H9 (cell line): ENCODE results near the gene POLN. TPM values are rescaled to one million over a fixed set of nuclear protein-coding genes. Genes with fewer than 3 reads are reported as not detected.

Experiments
- DNase-seq: peaks from one replicate; pipeline ENCODE4 v3.0.0-alpha.2; 2017
- H2AFZ ChIP-seq: one replicate; pipeline ENCODE4 v1.6.1; 2013; ENCODE audit warnings: mild to moderate bottlenecking, low read length, control low read depth, moderate library complexity
- H2AK5ac ChIP-seq: 2 replicates; pipeline ENCODE4 v1.6.1; 2013; ENCODE audit warnings: low read length, control low read depth, mixed read lengths; ENCODE audit not compliant: insufficient read length
- H2BK120ac ChIP-seq: one replicate; pipeline ENCODE4 v1.6.1; 2013; ENCODE audit warnings: low read depth, mild to moderate bottlenecking, low read length, control low read depth, inconsistent platforms; ENCODE audit not compliant: poor library complexity, severe bottlenecking
- H2BK12ac ChIP-seq: 2 replicates; pipeline ENCODE4 v1.6.1; 2013; ENCODE audit warnings: low read length, control low read depth, mixed read lengths, low read depth; ENCODE audit not compliant: insufficient read length
- H2BK15ac ChIP-seq: 2 replicates; pipeline ENCODE4 v1.6.1; 2013; ENCODE audit warnings: low read depth, low read length, control low read depth
- H2BK20ac ChIP-seq: one replicate; pipeline ENCODE4 v1.6.1; 2013; ENCODE audit warnings: low read depth, mild to moderate bottlenecking, low read length, control low read depth, inconsistent platforms; ENCODE audit not compliant: poor library complexity, severe bottlenecking
- H2BK5ac ChIP-seq: 2 replicates; pipeline ENCODE4 v1.6.1; 2013; ENCODE audit warnings: low read length, control low read depth, mixed read lengths; ENCODE audit not compliant: insufficient read length
- H3K14ac ChIP-seq: 2 replicates; pipeline ENCODE4 v1.6.1; 2013; ENCODE audit warnings: low read length, control low read depth; ENCODE audit not compliant: insufficient read depth
- H3K18ac ChIP-seq: 2 replicates; pipeline ENCODE4 v1.6.1; 2013; ENCODE audit warnings: low read depth, mild to moderate bottlenecking, mixed read lengths, low read length, control low read depth; ENCODE audit not compliant: insufficient read length
- H3K23ac ChIP-seq: 2 replicates; pipeline ENCODE4 v1.6.1; 2013; ENCODE audit warnings: low read length, control low read depth, mixed read lengths, low read depth; ENCODE audit not compliant: insufficient read length
- H3K23me2 ChIP-seq: 2 replicates; pipeline ENCODE4 v1.6.1; 2013; ENCODE audit warnings: low read depth, mild to moderate bottlenecking, mixed read lengths, low read length, control low read depth; ENCODE audit not compliant: insufficient read length, poor library complexity, severe bottlenecking
- H3K27ac ChIP-seq: 2 replicates; pipeline ENCODE4 v1.5.1; 2013; ENCODE audit warnings: low read length, control low read depth, mixed read lengths, low read depth; ENCODE audit not compliant: insufficient read length
- H3K27me3 ChIP-seq: 2 replicates; pipeline ENCODE4 v1.6.1; 2013; ENCODE audit warnings: low read length, control low read depth, inconsistent platforms; ENCODE audit not compliant: insufficient read depth
- H3K4ac ChIP-seq: 2 replicates; pipeline ENCODE4 v1.6.1; 2013; ENCODE audit warnings: low read depth, mild to moderate bottlenecking, control low read depth, inconsistent platforms, low read length, moderate library complexity
- H3K4me1 ChIP-seq: 2 replicates; pipeline ENCODE4 v1.6.1; 2013; ENCODE audit warnings: low read length, control low read depth, inconsistent platforms; ENCODE audit not compliant: insufficient read depth
- H3K4me2 ChIP-seq: 2 replicates; pipeline ENCODE4 v1.6.1; 2013; ENCODE audit warnings: low read length, control low read depth, mixed read lengths; ENCODE audit not compliant: insufficient read length, insufficient read depth
- H3K56ac ChIP-seq: 2 replicates; pipeline ENCODE4 v1.6.1; 2013; ENCODE audit warnings: low read depth, mild to moderate bottlenecking, mixed read lengths, low read length, control low read depth; ENCODE audit not compliant: insufficient read length
- H3K79me1 ChIP-seq: 2 replicates; pipeline ENCODE4 v1.6.1; 2013; ENCODE audit warnings: low read depth, mild to moderate bottlenecking, moderate library complexity, low read length, control low read depth, inconsistent platforms; ENCODE audit not compliant: insufficient read depth, poor library complexity, severe bottlenecking
- H3K79me2 ChIP-seq: 2 replicates; pipeline ENCODE4 v1.6.1; 2013; ENCODE audit warnings: low read length, control low read depth, inconsistent platforms; ENCODE audit not compliant: insufficient read depth
- H3K9ac ChIP-seq: 2 replicates; pipeline ENCODE4 v1.6.1; 2013; ENCODE audit warnings: low read length, control low read depth, mixed read lengths; ENCODE audit not compliant: insufficient read length; ENCODE audit errors: extremely low read depth
- H3K9me3 ChIP-seq: one replicate; pipeline ENCODE4 v1.6.1; 2013; ENCODE audit warnings: low read depth, low read length, inconsistent platforms; ENCODE audit not compliant: control insufficient read depth
- H3T11ph ChIP-seq: one replicate; pipeline ENCODE4 v1.6.1; 2013; ENCODE audit warnings: mild to moderate bottlenecking, low read length, control low read depth, inconsistent platforms
- H4K20me1 ChIP-seq: one replicate; pipeline ENCODE4 v1.6.1; 2013; ENCODE audit not compliant: control insufficient read depth, insufficient read length, insufficient read depth
- H4K5ac ChIP-seq: 2 replicates; pipeline ENCODE4 v1.6.1; 2013; ENCODE audit warnings: low read depth, mild to moderate bottlenecking, mixed read lengths, low read length, control low read depth; ENCODE audit not compliant: insufficient read length
- H4K8ac ChIP-seq: replicated peaks from 2 replicates; pipeline ENCODE4 v1.6.1; 2013; ENCODE audit warnings: low read length, control low read depth, mixed read lengths, low read depth; ENCODE audit not compliant: insufficient read length
- H4K91ac ChIP-seq: 2 replicates; pipeline ENCODE4 v1.6.1; 2013; ENCODE audit warnings: low read depth, mild to moderate bottlenecking, moderate library complexity, mixed read lengths, low read length, control low read depth; ENCODE audit not compliant: insufficient read length
- H3K27ac Mint-ChIP-seq, 3 experiments: 2 replicates in 2 of 3; 3 replicates in 1 of 3; pipeline ENCODE4 v1.8.0; 2020 to 2021; ENCODE audit warnings: mixed read lengths in 3 of 3, mild to moderate bottlenecking in 1 of 3, moderate library complexity in 1 of 3
- H3K27me3 Mint-ChIP-seq: 2 replicates; pipeline ENCODE4 v1.8.0; 2021; ENCODE audit warnings: low read depth, mild to moderate bottlenecking, moderate library complexity, mixed read lengths
- H3K36me3 Mint-ChIP-seq, 3 experiments: 2 replicates in 2 of 3; 3 replicates in 1 of 3; pipeline ENCODE4 v1.8.0; 2020 to 2021; ENCODE audit warnings: low read depth in 3 of 3, mixed read lengths in 3 of 3; ENCODE audit not compliant: insufficient read depth in 1 of 3
- H3K4me1 Mint-ChIP-seq, 2 experiments: 2 replicates each; pipeline ENCODE4 v1.8.0; 2020; ENCODE audit warnings: mixed read lengths in 2 of 2
- H3K4me3 Mint-ChIP-seq, 2 experiments: 2 replicates in 1 of 2; 3 replicates in 1 of 2; pipeline ENCODE4 v1.8.0; 2020 to 2021; ENCODE audit warnings: mild to moderate bottlenecking in 2 of 2, mixed read lengths in 2 of 2, moderate library complexity in 1 of 2
- H3K9me3 Mint-ChIP-seq, 2 experiments: 2 replicates in 1 of 2; 3 replicates in 1 of 2; pipeline ENCODE4 v1.8.0; 2020; ENCODE audit warnings: mild to moderate bottlenecking in 2 of 2, mixed read lengths in 2 of 2, moderate library complexity in 1 of 2
- WGBS: extraction: QIAGEN DNeasy Blood & Tissue Kit; methylation state at CpG from one replicate; pipeline ENCODE4 v1.1.7; 2013; ENCODE audit warnings: missing lambda C conversion rate, low lambda C conversion rate, mixed read lengths; ENCODE audit not compliant: insufficient read length; ENCODE audit errors: extremely low coverage; 5-methylcytosine and 5-hydroxymethylcytosine counted together
- total RNA-seq: library from RNA; stranded (reverse); gene quantifications from 2 replicates; pipeline ENCODE4 v1.2.1, GENCODE V29; 2021
- TF ChIP-seq, protein P1 (sequence below): fragments of 200-600 bp; sonication (generic); conservative IDR thresholded peaks from 3 replicates; pipeline ENCODE4 v1.8.0; 2021; ENCODE audit warnings: antibody characterized with exemption, mild to moderate bottlenecking

Gene POLN
- total RNA-seq, 1 experiment from 2014 or later = 0.74 TPM

DNA sequence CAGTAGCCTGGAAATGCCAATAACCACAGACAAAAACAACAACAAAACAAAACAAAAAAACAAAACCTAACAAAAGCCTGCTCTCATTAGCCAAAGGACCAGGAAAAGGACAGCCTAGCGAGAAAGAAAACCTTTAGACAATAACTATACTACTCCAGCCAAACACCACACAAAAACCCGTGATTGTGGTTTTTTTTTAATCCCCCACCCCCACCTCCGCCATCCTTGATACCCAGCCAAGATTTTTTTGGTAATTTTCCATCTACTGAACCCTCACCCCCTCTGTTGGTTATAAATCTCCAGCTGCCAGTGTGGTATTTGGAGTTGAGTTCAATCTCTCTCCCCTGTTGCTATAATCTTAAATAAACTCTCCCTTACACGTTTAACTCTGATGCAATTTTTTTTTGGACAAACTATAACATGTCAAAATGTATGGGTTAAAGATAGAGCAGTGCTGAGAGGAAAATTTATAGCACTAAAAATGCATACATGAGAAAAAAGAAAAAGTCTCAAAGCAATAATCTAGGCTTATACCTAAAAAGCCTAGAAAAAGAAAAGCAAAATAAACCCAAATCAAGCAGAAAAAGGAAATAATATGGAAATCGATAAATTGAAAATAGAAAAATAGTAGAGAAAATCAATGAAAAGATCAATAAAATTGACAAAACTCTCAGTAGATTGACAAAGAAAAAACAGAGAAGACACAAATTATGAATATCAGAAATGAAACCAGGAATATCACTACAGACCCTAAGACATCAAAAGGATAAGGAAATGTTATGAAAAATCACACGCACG, 99.1 kb downstream of the POLN start:
- Histone ChIP-seq H4K5ac (no peak overlapping the region), H3K79me1 (no peaks in the 10 kb centered on the region), H3K14ac (no peak overlapping the region), H3T11ph (no peak overlapping the region), H2BK5ac (no peak overlapping the region), H2BK20ac (no peak overlapping the region), H3K27me3 (peaks cover 31% of the 10 kb centered on the region; the same call in 1 of the 2 replicates), H3K4ac (no peak overlapping the region), H4K8ac (no peak overlapping the region), H3K56ac (no peak overlapping the region), H3K9ac (no peak overlapping the region), H3K9me3 (no peaks in the 10 kb centered on the region), H3K18ac (no peak overlapping the region), H2BK120ac (no peak overlapping the region), H3K23ac (no peak overlapping the region), H2BK15ac (no peak overlapping the region), H3K27ac (no peak overlapping the region), H3K23me2 (peaks cover 2% of the 10 kb centered on the region), H2AK5ac (no peak overlapping the region), H2BK12ac (no peak overlapping the region), H2AFZ (no peak overlapping the region), H4K20me1 (no peaks in the 10 kb centered on the region), H3K4me1 (no peaks in the 10 kb centered on the region), H3K79me2 (no peaks in the 10 kb centered on the region), H4K91ac (no peak overlapping the region), H3K4me2 (no peak overlapping the region)
- Mint-ChIP-seq H3K4me3 (no peak overlapping the region), H3K27ac (no peak overlapping the region), H3K27me3 (peaks cover 93% of the 10 kb centered on the region), H3K9me3 (no peaks in the 10 kb centered on the region), H3K4me1 (peaks cover 11% of the 10 kb centered on the region in 2 experiments), H3K36me3 (no peaks in the 10 kb centered on the region)
- no peak for DNase-seq
- WGBS = no CpG with 5 or more reads among the region's 7 CpGs
- TF ChIP-seq, protein P1, sequence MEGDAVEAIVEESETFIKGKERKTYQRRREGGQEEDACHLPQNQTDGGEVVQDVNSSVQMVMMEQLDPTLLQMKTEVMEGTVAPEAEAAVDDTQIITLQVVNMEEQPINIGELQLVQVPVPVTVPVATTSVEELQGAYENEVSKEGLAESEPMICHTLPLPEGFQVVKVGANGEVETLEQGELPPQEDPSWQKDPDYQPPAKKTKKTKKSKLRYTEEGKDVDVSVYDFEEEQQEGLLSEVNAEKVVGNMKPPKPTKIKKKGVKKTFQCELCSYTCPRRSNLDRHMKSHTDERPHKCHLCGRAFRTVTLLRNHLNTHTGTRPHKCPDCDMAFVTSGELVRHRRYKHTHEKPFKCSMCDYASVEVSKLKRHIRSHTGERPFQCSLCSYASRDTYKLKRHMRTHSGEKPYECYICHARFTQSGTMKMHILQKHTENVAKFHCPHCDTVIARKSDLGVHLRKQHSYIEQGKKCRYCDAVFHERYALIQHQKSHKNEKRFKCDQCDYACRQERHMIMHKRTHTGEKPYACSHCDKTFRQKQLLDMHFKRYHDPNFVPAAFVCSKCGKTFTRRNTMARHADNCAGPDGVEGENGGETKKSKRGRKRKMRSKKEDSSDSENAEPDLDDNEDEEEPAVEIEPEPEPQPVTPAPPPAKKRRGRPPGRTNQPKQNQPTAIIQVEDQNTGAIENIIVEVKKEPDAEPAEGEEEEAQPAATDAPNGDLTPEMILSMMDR = no peak
